GM23338 (cell line): Measurements from ENCODE around the gene CAV2. TPM values are rescaled to one million over a fixed set of nuclear protein-coding genes. Genes with fewer than 3 reads are reported as not detected.

Experiments
- ATAC-seq: fragments of 200-7000 bp; cut with Tn5 transposase; 3 replicates; pipeline ENCODE4 v1.9.1; 2020
- DNase-seq: peaks from one replicate; pipeline ENCODE4 v3.0.0-alpha.2; 2015; ENCODE audit warnings: low spot score
- H2AFZ ChIP-seq: fragments of 200-600 bp; sonication (generic); 2 replicates; pipeline ENCODE4 v1.8.0; 2016; ENCODE audit warnings: antibody characterized with exemption, mild to moderate bottlenecking, moderate library complexity
- H3F3A ChIP-seq: fragments of 200-600 bp; sonication (generic); replicated peaks from 2 replicates; pipeline ENCODE4 v1.8.0; 2017; ENCODE audit warnings: antibody characterized with exemption, mixed run types, low read depth
- H3K27ac ChIP-seq: fragments of 200-600 bp; sonication (generic); 2 replicates; pipeline ENCODE4 v1.6.1; 2016; ENCODE audit warnings: low read depth
- H3K27me3 ChIP-seq: fragments of 200-600 bp; sonication (generic); 2 replicates; pipeline ENCODE4 v1.8.0; 2016; ENCODE audit warnings: mild to moderate bottlenecking, mixed run types, moderate library complexity; ENCODE audit not compliant: insufficient read depth
- H3K36me3 ChIP-seq: fragments of 200-600 bp; sonication (generic); 2 replicates; pipeline ENCODE4 v1.8.0; 2016; ENCODE audit warnings: mild to moderate bottlenecking; ENCODE audit not compliant: insufficient read depth
- H3K4me1 ChIP-seq: fragments of 200-600 bp; sonication (generic); 2 replicates; pipeline ENCODE4 v1.8.0; 2016; ENCODE audit warnings: mild to moderate bottlenecking, moderate library complexity; ENCODE audit not compliant: insufficient read depth
- H3K4me2 ChIP-seq: fragments of 200-600 bp; sonication (generic); 2 replicates; pipeline ENCODE4 v1.7.1; 2017; ENCODE audit warnings: mixed run types
- H3K4me3 ChIP-seq: fragments of 200-600 bp; sonication (generic); 2 replicates; pipeline ENCODE4 v1.6.1; 2016; ENCODE audit warnings: mixed run types
- H3K79me2 ChIP-seq: fragments of 200-600 bp; sonication (generic); replicated peaks from 2 replicates; pipeline ENCODE4 v1.8.0; 2017; ENCODE audit warnings: mild to moderate bottlenecking; ENCODE audit not compliant: insufficient read depth
- H3K9me2 ChIP-seq: fragments of 200-600 bp; sonication (generic); 2 replicates; pipeline ENCODE4 v1.8.0; 2017; ENCODE audit not compliant: insufficient read depth
- H4K20me1 ChIP-seq: fragments of 200-600 bp; sonication (generic); replicated peaks from 2 replicates; pipeline ENCODE4 v1.8.0; 2017; ENCODE audit warnings: mild to moderate bottlenecking; ENCODE audit not compliant: insufficient read depth
- H3K27ac Mint-ChIP-seq: 2 replicates; pipeline ENCODE4 v1.8.0; 2020; ENCODE audit warnings: inconsistent platforms, mild to moderate bottlenecking, moderate library complexity, mixed read lengths
- H3K27me3 Mint-ChIP-seq: 3 replicates; pipeline ENCODE4 v1.8.0; 2022; ENCODE audit warnings: low read depth, mild to moderate bottlenecking, moderate library complexity, mixed read lengths, inconsistent platforms; ENCODE audit not compliant: insufficient read depth, poor library complexity
- H3K36me3 Mint-ChIP-seq: 3 replicates; pipeline ENCODE4 v1.8.0; 2021; ENCODE audit warnings: low read depth, mild to moderate bottlenecking, inconsistent platforms, moderate library complexity, mixed read lengths
- H3K4me1 Mint-ChIP-seq: 3 replicates; pipeline ENCODE4 v1.8.0; 2020; ENCODE audit warnings: mild to moderate bottlenecking, inconsistent platforms, mixed read lengths
- H3K4me3 Mint-ChIP-seq: 3 replicates; pipeline ENCODE4 v1.8.0; 2021; ENCODE audit warnings: moderate library complexity, mild to moderate bottlenecking, inconsistent platforms, mixed read lengths
- H3K9me3 Mint-ChIP-seq: 3 replicates; pipeline ENCODE4 v1.8.0; 2020; ENCODE audit warnings: moderate library complexity, mild to moderate bottlenecking, inconsistent platforms, mixed read lengths
- CREB1 ChIP-seq: fragments of 250-450 bp; sonication (Bioruptor Pico); IDR thresholded peaks from 2 replicates; pipeline ENCODE4 v1.5.0; 2020; ENCODE audit warnings: low read depth, mild to moderate bottlenecking, moderate library complexity
- EZH2 ChIP-seq: fragments of 200-600 bp; sonication (generic); IDR thresholded peaks from one replicate; pipeline ENCODE4 v1.8.0; 2017; ENCODE audit warnings: antibody characterized with exemption, mild to moderate bottlenecking, low read depth; ENCODE audit not compliant: unreplicated experiment
- EZH2phosphoT487 ChIP-seq: fragments of 200-600 bp; sonication (generic); IDR thresholded peaks from one replicate; pipeline ENCODE4 v1.8.1; 2018; ENCODE audit warnings: antibody characterized with exemption; ENCODE audit not compliant: unreplicated experiment
- JUNB ChIP-seq: IDR thresholded peaks from one replicate; pipeline ENCODE4 v1.6.1; 2016; ENCODE audit warnings: antibody characterized with exemption; ENCODE audit not compliant: unreplicated experiment
- NANOG ChIP-seq: IDR thresholded peaks from 2 replicates; pipeline ENCODE4 v1.6.1; 2016; ENCODE audit warnings: antibody characterized with exemption, borderline replicate concordance
- POLR2AphosphoS5 ChIP-seq: IDR thresholded peaks from 2 replicates; pipeline ENCODE4 v1.6.1; 2016; ENCODE audit warnings: antibody characterized with exemption, low read depth
- STAT1 ChIP-seq: IDR thresholded peaks from one replicate; pipeline ENCODE4 v1.6.1; 2016; ENCODE audit warnings: antibody characterized with exemption; ENCODE audit not compliant: unreplicated experiment
- ZNF114 ChIP-seq: fragments of 250-450 bp; sonication (Bioruptor Pico); IDR thresholded peaks from 2 replicates; pipeline ENCODE4 v1.5.0; 2020; ENCODE audit warnings: mild to moderate bottlenecking, moderate library complexity
- ZNF331 ChIP-seq: fragments of 250-450 bp; sonication (Bioruptor Pico); IDR thresholded peaks from 2 replicates; pipeline ENCODE4 v1.5.0; 2020; ENCODE audit warnings: low read depth, mild to moderate bottlenecking, moderate library complexity
- polyA plus RNA-seq: library from polyadenylated mRNA; unstranded; fragments of >200 nt; fragmentation: Nextera tagmentation; extraction: Ambion mirVana; gene quantifications from 2 replicates; pipeline ENCODE4 v1.2.1, GENCODE V29; 2016
- total RNA-seq: library from RNA; depleted of rRNA; stranded (reverse); fragments of >200 nt; shearing (Covaris generic); gene quantifications from 2 replicates; pipeline ENCODE4 v1.2.3, GENCODE V29; 2014
- TF ChIP-seq, protein P1 (sequence below): IDR thresholded peaks from 2 replicates; pipeline ENCODE4 v1.6.1; 2016; ENCODE audit warnings: antibody characterized with exemption
- TF ChIP-seq, protein P2 (sequence below), 2 experiments: fragments of 200-600 bp in 1 of 2; sonication (generic) in 1 of 2; conservative IDR thresholded peaks; 2 replicates each; pipeline versions ENCODE4 v1.5.1 to v1.6.1; 2016 to 2017; ENCODE audit warnings: antibody characterized with exemption in 2 of 2, low read depth in 2 of 2, mild to moderate bottlenecking in 2 of 2, moderate library complexity in 1 of 2
- TF ChIP-seq, protein P3 (sequence below): fragments of 250-450 bp; sonication (Bioruptor Pico); IDR thresholded peaks from 2 replicates; pipeline ENCODE4 v1.5.0; 2020; ENCODE audit warnings: mild to moderate bottlenecking, moderate library complexity

Gene CAV2
- total and polyA plus RNA-seq, 2 experiments from 2014 or later = 4.2 to 6.6 TPM

DNA sequence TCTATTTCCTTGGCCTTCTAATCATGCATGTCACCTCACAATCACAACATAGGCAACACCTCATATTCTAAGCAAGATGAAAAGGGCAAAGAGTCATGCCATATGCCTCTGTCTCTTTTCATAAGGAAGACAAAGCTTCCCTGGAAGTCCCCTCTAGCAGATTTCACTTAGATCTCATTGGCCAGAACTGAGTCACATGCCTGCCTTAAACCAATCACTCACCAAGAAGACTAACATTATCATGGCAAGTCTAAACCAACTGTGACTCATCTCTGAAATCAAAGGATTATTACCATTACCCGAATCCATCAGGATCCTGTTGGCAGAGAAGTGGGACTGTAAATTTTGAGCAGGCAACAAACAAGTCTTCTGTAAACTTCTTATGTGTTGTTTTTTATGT, 53.1 kb downstream of the CAV2 start (continued):
- TF ChIP-seq NANOG (no peak), ZNF114 (CRISPR knock-in tag) (no peak), JUNB (no peak), EZH2 (no peak)

DNA sequence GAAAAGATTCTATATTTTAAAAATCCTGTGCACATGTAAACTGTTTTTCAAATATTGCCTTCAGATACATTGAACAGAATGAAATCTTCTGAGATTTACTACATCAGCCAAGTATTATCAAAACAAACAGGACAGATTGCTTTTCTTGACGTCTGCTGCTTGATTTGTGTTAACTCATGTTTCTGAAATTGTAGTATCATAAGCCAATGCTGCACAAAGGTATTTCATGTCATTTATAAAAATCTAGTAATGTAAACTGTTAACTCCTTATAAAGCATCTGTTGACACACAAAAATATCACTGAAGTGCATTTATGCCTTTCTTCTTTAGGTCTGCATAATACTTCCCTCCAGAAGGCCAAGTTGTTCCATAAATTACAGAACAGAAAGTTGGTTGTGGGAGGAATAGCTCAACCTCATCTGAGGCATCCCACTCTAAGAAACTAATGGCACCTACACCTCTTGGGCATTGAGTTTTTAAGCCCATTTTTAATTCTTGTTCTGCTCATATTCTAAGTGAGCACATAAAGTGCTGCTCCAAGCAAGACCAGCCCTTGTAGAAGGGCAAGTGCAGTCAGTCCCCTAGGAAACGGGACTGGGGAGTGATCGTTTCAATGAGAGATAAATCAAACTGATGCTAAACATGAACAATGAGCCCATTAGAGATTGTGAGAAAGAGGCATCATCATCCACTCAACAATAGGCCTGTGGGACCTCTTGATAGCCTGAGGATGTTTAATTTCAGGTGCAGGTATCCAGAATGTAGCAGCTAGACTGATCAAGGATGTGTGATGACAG, 53.8 kb downstream of the CAV2 start:
- Histone ChIP-seq H3K4me3 (no peak overlapping the region), H4K20me1 (no peaks in the 10 kb centered on the region), H3K9me2 (no peaks in the 10 kb centered on the region), H2AFZ (no peak overlapping the region), H3K27me3 (no peaks in the 10 kb centered on the region), H3F3A (no peaks in the 10 kb centered on the region), H3K27ac (no peak overlapping the region), H3K79me2 (no peaks in the 10 kb centered on the region), H3K4me1 (no peaks in the 10 kb centered on the region), H3K4me2 (no peak overlapping the region), H3K36me3 (no peaks in the 10 kb centered on the region)
- no peaks in the 10 kb centered on the region for H3K4me1 Mint-ChIP-seq
- no peak overlapping the region for H3K27ac Mint-ChIP-seq
- H3K9me3 Mint-ChIP-seq = no peaks in the 10 kb centered on the region
- ATAC-seq (no peak), DNase-seq (no peak)
- no peaks in the 10 kb centered on the region for H3K36me3 Mint-ChIP-seq
- H3K27me3 Mint-ChIP-seq = peaks cover 2% of the 10 kb centered on the region
- no peak overlapping the region for H3K4me3 Mint-ChIP-seq
- no peak for TF ChIP-seq ZNF331 (CRISPR knock-in tag)
- TF ChIP-seq EZH2phosphoT487 = no peak
- TF ChIP-seq NANOG = no peak
- TF ChIP-seq CREB1 (CRISPR knock-in tag) = no peak
- no peak for TF ChIP-seq POLR2AphosphoS5
- no peak for TF ChIP-seq JUNB
- TF ChIP-seq, protein P1, sequence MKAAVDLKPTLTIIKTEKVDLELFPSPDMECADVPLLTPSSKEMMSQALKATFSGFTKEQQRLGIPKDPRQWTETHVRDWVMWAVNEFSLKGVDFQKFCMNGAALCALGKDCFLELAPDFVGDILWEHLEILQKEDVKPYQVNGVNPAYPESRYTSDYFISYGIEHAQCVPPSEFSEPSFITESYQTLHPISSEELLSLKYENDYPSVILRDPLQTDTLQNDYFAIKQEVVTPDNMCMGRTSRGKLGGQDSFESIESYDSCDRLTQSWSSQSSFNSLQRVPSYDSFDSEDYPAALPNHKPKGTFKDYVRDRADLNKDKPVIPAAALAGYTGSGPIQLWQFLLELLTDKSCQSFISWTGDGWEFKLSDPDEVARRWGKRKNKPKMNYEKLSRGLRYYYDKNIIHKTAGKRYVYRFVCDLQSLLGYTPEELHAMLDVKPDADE = no peak
- TF ChIP-seq EZH2 = no peak
- TF ChIP-seq, protein P2, sequence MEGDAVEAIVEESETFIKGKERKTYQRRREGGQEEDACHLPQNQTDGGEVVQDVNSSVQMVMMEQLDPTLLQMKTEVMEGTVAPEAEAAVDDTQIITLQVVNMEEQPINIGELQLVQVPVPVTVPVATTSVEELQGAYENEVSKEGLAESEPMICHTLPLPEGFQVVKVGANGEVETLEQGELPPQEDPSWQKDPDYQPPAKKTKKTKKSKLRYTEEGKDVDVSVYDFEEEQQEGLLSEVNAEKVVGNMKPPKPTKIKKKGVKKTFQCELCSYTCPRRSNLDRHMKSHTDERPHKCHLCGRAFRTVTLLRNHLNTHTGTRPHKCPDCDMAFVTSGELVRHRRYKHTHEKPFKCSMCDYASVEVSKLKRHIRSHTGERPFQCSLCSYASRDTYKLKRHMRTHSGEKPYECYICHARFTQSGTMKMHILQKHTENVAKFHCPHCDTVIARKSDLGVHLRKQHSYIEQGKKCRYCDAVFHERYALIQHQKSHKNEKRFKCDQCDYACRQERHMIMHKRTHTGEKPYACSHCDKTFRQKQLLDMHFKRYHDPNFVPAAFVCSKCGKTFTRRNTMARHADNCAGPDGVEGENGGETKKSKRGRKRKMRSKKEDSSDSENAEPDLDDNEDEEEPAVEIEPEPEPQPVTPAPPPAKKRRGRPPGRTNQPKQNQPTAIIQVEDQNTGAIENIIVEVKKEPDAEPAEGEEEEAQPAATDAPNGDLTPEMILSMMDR (conservative IDR thresholded peaks at IDR 0.05; ENCODE audit: low read depth in 2 of 2) = no peak
- TF ChIP-seq, protein P3, sequence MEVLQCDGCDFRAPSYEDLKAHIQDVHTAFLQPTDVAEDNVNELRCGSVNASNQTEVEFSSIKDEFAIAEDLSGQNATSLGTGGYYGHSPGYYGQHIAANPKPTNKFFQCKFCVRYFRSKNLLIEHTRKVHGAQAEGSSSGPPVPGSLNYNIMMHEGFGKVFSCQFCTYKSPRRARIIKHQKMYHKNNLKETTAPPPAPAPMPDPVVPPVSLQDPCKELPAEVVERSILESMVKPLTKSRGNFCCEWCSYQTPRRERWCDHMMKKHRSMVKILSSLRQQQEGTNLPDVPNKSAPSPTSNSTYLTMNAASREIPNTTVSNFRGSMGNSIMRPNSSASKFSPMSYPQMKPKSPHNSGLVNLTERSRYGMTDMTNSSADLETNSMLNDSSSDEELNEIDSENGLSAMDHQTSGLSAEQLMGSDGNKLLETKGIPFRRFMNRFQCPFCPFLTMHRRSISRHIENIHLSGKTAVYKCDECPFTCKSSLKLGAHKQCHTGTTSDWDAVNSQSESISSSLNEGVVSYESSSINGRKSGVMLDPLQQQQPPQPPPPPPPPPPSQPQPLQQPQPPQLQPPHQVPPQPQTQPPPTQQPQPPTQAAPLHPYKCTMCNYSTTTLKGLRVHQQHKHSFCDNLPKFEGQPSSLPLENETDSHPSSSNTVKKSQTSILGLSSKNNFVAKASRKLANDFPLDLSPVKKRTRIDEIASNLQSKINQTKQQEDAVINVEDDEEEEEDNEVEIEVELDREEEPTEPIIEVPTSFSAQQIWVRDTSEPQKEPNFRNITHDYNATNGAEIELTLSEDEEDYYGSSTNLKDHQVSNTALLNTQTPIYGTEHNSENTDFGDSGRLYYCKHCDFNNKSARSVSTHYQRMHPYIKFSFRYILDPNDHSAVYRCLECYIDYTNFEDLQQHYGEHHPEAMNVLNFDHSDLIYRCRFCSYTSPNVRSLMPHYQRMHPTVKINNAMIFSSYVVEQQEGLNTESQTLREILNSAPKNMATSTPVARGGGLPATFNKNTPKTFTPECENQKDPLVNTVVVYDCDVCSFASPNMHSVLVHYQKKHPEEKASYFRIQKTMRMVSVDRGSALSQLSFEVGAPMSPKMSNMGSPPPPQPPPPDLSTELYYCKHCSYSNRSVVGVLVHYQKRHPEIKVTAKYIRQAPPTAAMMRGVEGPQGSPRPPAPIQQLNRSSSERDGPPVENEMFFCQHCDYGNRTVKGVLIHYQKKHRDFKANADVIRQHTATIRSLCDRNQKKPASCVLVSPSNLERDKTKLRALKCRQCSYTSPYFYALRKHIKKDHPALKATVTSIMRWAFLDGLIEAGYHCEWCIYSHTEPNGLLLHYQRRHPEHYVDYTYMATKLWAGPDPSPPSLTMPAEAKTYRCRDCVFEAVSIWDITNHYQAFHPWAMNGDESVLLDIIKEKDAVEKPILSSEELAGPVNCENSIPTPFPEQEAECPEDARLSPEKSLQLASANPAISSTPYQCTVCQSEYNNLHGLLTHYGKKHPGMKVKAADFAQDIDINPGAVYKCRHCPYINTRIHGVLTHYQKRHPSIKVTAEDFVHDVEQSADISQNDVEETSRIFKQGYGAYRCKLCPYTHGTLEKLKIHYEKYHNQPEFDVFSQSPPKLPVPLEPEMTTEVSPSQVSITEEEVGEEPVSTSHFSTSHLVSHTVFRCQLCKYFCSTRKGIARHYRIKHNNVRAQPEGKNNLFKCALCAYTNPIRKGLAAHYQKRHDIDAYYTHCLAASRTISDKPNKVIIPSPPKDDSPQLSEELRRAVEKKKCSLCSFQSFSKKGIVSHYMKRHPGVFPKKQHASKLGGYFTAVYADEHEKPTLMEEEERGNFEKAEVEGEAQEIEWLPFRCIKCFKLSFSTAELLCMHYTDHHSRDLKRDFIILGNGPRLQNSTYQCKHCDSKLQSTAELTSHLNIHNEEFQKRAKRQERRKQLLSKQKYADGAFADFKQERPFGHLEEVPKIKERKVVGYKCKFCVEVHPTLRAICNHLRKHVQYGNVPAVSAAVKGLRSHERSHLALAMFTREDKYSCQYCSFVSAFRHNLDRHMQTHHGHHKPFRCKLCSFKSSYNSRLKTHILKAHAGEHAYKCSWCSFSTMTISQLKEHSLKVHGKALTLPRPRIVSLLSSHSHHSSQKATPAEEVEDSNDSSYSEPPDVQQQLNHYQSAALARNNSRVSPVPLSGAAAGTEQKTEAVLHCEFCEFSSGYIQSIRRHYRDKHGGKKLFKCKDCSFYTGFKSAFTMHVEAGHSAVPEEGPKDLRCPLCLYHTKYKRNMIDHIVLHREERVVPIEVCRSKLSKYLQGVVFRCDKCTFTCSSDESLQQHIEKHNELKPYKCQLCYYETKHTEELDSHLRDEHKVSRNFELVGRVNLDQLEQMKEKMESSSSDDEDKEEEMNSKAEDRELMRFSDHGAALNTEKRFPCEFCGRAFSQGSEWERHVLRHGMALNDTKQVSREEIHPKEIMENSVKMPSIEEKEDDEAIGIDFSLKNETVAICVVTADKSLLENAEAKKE (CRISPR knock-in tag) = no peak
- TF ChIP-seq STAT1 = no peak
